Skeletal muscle satellite cell (primary cell): ENCODE results near the gene SSU72.
"Not testable (repeated sequence)": the region's sequence is repeated elsewhere in the genome, so short reads cannot be mapped to it uniquely, and the experiment has no call there.

ENCODE experiments used
- H3K27me3 ChIP-seq: 2 replicates; pipeline ENCODE4 v1.7.0; 2013; ENCODE audit warnings: low read length; ENCODE audit not compliant: control insufficient read depth, insufficient read depth
- H3K36me3 ChIP-seq: 2 replicates; pipeline ENCODE4 v1.7.0; 2013; ENCODE audit warnings: mild to moderate bottlenecking, control low read depth, low read length; ENCODE audit not compliant: insufficient read depth
- H3K4me1 ChIP-seq: 2 replicates; pipeline ENCODE4 v1.7.0; 2013; ENCODE audit warnings: low read length; ENCODE audit not compliant: control insufficient read depth, insufficient read depth
- H3K4me2 ChIP-seq: 2 replicates; pipeline ENCODE4 v1.7.0; 2013; ENCODE audit warnings: mild to moderate bottlenecking, low read length
- H3K4me3 ChIP-seq: 2 replicates; pipeline ENCODE4 v1.7.0; 2013; ENCODE audit warnings: low read length
- H3K9ac ChIP-seq: 2 replicates; pipeline ENCODE4 v1.7.0; 2013; ENCODE audit warnings: mild to moderate bottlenecking, low read depth, low read length, moderate library complexity
- H3K9me3 ChIP-seq: replicated peaks from 2 replicates; pipeline ENCODE4 v1.7.0; 2013; ENCODE audit warnings: mild to moderate bottlenecking, control low read depth, low read length

The SSU72 gene

DNA sequence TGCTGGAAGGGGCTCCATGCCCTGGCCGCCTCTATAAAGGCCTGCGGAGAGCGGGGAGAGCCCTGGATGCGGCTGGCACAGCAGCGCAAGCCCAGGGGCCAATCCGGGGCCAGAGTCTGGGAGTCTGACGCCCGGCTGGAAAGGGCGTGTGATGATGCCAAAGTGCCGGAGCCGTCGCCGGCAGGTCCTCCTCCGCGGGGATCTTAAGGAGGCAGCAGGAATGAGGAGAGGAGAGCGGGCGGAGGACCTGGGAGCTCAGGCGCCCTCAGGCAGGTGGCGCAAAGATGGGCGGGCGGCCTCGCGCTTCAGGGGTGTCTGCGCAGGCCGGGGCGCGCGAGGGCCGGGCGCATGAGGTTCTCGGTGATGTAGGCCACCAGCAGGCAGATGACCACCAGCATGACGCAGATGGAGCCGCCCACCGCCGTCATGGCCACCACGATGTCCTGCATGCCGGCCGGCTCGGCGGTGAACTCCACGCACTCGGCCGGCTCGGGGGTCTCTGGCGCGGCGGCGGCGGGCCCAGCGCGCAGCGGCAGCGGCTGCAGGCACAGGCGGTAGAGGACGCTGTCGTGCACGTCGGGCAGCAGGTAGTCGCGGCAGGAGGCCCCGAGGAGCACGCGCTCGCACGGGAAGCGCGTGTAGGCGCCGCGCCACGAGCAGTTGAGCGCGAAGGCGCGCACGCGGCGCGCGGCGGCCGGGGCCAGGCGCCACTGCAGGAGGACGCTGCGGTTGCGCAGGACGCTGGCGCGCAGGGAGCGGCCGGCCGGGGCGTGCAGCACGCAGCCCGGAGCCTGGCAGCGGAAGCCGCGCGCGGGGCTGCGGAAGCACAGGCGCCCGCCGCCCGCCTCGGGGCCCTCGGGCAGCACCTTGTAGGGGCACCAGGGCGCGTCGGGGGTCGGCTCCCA is 24.6 kb upstream of the SSU72 start:
- peaks cover 75% of the 10 kb centered on the region for H3K27me3 ChIP-seq
- peaks cover 8% of the 10 kb centered on the region for H3K4me1 ChIP-seq
- peak overlapping the region; percentile 57 for H3K4me3 ChIP-seq

DNA sequence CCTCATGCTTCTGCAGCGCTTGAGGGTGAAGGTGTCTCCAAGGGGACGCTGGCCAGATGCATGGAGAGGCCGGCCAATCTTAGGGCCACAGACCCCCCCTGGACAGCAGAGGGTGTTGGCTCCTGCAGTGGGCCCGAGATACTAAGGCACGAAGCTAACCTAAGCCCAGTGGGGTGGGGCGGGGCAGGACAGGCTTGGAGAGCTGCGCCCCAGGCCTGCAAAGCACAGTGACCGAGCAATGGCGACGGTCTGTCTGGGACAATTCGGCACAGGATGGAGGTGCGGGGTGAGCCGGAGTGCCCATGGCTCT is 24.0 kb upstream of the SSU72 start:
- no peaks in the 10 kb centered on the region for H3K36me3 ChIP-seq
- peaks cover 8% of the 10 kb centered on the region for H3K4me1 ChIP-seq
- no peaks in the 10 kb centered on the region for H3K9me3 ChIP-seq
- no peak overlapping the region for H3K4me3 ChIP-seq
- no peak overlapping the region for H3K4me2 ChIP-seq
- H3K9ac ChIP-seq: no peak overlapping the region
- H3K27me3 ChIP-seq: peaks cover 73% of the 10 kb centered on the region

More for the DNA sequence above, 24.6 kb upstream of the SSU72 start:
- H3K36me3 ChIP-seq: no peaks in the 10 kb centered on the region
- no peaks in the 10 kb centered on the region for H3K9me3 ChIP-seq
- no peak overlapping the region for H3K9ac ChIP-seq
- peak overlapping the region; percentile 70 for H3K4me2 ChIP-seq

DNA sequence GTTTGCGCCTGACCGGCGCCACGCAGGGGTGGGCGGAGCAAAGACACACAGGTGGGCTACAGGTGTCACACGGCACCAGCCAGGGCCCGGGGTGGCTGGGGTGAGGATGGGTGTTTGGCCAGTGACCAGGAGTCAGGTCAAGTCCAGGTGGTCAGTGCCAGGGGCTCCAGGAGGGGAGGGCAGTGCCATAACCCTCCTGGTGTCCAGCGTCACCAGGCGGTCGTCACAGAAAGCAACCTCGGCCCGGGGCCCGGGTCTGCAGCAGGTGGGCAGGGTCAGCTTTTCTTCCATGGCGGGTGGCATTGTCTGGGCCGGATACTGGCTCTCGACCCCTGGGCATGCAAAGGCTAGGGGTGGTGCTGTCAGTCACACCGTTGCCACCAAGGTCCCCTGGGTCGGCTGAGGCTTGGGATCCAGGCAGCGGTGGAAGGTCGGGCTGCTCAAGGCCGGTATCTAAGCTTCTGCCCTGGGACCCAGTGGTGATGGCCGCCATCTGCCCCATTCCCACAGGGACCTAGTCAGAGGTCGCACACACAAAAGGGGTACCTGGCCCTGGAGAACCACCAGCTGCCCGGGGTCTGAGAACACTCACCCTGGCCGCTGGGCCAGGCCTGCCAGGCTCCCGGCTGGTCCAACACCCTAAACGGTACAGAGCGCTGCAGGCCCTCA is 23.5 kb upstream of the SSU72 start:
- H3K4me1 ChIP-seq: peaks cover 8% of the 10 kb centered on the region
- H3K9me3 ChIP-seq: no peaks in the 10 kb centered on the region

DNA sequence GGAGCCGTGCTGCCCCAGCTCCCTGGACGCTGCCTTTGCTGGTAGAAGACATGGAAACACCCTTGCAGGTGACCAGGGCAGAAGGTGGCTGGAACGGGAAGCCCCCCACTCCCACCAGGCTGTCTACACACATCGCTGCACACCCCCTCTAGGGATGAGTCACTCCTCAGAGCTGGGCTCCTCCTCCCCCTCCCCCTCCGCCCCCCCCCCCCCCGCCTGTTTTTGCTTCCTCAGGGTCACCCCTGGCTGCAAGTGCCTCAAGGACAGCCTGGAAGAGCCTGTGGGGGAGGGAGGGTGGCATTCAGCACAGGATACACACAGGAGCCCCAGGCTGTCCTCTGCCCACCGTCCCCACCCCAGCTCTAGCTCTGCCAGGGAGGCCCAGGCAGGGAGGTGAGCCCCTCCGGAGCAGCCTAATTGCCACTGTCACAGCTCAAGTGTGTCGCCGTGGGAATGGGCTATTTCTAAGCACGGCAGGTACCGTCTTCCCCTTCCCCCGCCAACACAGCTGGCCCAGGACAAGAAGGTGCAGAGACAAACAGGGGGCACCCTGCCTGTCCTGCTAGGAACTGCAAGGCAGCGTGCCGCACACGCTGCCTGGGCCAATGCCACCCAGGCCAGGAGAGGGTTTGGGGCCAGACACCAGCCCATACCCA is 22.7 kb upstream of the SSU72 start:
- Histone ChIP-seq H3K9ac (no peak overlapping the region), H3K4me2 (no peak overlapping the region)

More for the DNA sequence above, 23.5 kb upstream of the SSU72 start:
- Histone ChIP-seq H3K4me3 (no peak overlapping the region), H3K9ac (no peak overlapping the region), H3K27me3 (peaks cover 68% of the 10 kb centered on the region), H3K36me3 (no peaks in the 10 kb centered on the region), H3K4me2 (no peak overlapping the region)

DNA sequence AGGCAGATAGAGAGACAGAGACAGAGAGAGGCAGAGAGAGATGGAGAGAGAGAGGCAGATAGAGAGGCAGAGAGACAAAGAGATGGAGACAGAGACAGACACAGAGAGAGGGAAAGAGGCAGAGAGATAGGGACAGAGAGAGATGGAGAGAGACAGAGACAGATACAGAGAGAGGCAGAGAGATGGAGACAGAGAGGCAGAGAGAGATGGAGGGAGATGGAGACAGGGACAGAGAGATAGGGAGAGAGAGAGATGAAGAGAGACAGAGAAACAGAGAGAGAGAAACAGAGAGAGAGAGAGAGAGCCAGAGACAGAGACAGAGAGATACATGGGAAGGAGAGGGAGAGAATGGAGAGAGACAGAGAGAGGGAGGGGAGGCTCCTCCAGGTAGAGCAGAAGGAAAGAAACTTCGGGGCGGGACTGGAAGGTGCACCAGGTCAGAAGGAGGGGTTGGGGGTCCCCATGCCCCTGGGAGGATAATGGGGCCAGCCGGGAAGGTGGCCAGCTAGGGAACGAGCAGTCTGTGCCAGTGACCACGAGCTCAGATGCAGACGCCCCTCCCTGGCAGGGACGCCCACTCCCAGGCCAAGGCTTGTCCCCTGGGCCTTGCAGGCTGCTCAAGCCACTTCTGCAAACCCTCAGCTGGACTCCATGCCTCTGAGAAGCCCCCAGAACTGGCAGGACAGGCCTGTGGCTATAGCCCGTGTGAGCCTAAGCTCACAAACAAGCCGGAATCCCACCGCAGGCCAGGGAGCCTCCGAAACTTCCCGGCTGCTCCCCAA is 22.0 kb upstream of the SSU72 start:
- Histone ChIP-seq H3K9me3 (no peaks in the 10 kb centered on the region), H3K4me1 (peaks cover 8% of the 10 kb centered on the region), H3K4me2 (no peak overlapping the region), H3K9ac (no peak overlapping the region), H3K36me3 (no peaks in the 10 kb centered on the region), H3K4me3 (no peak overlapping the region), H3K27me3 (peaks cover 58% of the 10 kb centered on the region)

More for the DNA sequence above, 22.7 kb upstream of the SSU72 start:
- Histone ChIP-seq H3K4me1 (peaks cover 8% of the 10 kb centered on the region), H3K4me3 (no peak overlapping the region), H3K36me3 (no peaks in the 10 kb centered on the region), H3K9me3 (no peaks in the 10 kb centered on the region), H3K27me3 (peaks cover 64% of the 10 kb centered on the region)

DNA sequence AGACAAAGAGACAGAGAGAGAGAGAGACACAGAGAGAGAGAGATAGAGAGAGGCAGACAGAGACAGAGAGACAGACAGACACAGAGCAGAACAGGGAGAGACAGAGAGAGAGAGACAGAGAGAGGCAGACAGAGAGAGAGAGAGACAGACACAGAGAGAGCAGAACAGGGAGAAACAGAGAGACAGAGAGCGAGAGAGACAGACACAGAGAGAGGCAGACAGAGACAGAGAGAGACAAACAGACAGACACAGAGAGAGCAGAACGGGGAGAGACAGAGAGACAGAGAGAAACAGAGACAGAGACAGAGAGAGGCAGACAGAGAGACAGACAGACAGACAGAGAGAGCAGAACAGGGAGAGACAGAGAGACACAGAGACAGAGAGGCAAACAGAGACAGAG is 20.7 kb upstream of the SSU72 start:
- H3K27me3 ChIP-seq: peaks cover 46% of the 10 kb centered on the region
- not testable (repeated sequence) for H3K4me1 ChIP-seq, H3K4me3 ChIP-seq, H3K9ac ChIP-seq, H3K4me2 ChIP-seq, H3K36me3 ChIP-seq, H3K9me3 ChIP-seq

DNA sequence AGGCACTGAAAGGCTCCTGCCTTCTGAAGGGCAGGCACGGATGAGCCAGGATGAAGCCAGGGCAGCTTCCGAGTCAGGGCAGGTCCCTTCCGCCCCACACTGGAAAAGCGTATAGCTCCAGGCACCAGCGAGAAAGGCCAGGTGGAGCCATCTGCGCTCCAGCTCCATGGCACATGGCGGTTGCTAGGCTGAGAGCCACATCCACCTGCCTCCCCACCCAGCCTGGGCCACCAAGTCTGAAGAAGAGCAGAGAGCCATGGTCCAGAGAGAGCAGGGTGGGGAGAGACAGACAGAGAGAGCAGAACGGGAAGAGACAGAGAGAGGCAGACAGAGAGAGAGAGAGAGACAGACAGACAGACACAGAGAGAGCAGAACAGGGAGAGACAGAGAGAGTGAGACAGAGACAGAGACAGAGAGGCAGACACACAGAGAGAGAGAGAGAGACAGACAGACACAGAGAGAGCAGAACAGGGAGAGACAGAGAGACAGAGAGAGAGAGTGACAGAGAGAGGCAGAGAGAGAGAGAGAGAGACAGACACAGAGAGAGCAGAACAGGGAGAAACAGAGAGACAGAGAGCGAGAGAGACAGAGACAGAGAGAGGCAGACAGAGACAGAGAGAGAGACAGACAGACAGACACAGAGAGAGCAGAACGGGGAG is 20.1 kb upstream of the SSU72 start:
- no peaks in the 10 kb centered on the region for H3K9me3 ChIP-seq
- no peak overlapping the region for H3K4me3 ChIP-seq
- no peak overlapping the region for H3K4me2 ChIP-seq
- H3K4me1 ChIP-seq: peaks cover 9% of the 10 kb centered on the region
- no peak overlapping the region for H3K9ac ChIP-seq
- no peaks in the 10 kb centered on the region for H3K36me3 ChIP-seq
- H3K27me3 ChIP-seq: peaks cover 45% of the 10 kb centered on the region

DNA sequence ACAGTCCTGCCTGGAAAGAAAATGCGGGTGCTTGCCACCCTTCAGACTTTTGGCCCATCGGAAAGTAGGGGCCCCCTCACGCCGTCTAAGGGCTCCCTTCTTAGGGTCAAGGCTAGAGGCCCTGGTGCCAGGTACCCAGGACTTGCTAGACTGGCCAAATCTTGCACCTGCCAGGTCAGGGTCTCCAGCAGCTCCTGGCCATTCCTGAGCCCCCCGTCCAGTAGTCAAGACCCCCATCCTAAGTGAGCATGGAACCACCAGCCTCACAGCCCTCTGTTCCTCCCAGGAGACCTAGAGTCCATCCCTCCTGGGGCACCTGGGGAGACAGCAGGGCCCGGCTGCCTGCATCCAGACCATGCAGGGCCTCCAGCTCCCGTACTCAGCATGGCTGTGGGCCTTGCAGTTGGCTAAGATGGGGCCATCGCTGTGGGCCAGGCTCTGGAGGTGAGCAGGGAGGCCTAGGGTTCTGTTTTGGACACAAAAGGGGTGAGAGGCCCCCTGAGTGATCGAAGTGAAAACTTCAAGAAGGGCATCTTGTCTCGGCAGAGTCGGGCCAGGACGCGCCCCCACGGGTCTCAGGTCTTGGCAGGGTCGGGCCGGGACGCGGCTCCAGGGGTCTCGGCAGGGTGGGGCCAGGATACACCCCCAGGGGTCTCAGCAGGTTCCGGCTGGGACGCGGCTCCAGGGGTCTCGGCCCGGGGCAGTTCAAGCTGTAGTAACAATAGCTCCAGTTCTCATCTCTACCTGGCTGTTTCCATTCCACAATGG is 19.4 kb upstream of the SSU72 start:
- Histone ChIP-seq H3K9ac (no peak overlapping the region), H3K9me3 (no peaks in the 10 kb centered on the region), H3K4me3 (no peak overlapping the region), H3K4me2 (no peak overlapping the region), H3K36me3 (no peaks in the 10 kb centered on the region), H3K4me1 (peaks cover 9% of the 10 kb centered on the region), H3K27me3 (peaks cover 40% of the 10 kb centered on the region)

DNA sequence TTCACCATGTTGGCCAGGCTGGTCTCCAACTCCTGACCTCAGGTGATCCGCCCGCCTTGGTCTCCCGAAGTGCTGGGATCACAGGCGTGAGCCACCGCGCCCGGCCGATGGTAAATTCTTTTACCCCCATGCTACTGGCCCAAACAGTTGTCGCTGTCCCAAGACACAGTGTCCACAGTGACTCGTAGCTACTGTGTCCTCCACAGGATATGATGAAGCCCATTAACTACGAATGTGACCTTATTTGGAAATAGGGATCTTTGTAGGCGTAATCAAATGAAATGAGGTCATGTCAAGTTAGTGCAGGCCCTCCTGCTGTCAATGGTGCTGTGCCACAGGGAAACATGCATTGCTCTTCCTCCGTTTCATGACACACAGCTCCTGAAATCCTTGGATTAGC is 16.8 kb upstream of the SSU72 start:
- Histone ChIP-seq H3K4me2 (no peak overlapping the region), H3K4me1 (peaks cover 3% of the 10 kb centered on the region), H3K36me3 (no peaks in the 10 kb centered on the region), H3K27me3 (peaks cover 16% of the 10 kb centered on the region), H3K4me3 (no peak overlapping the region), H3K9ac (no peak overlapping the region), H3K9me3 (no peaks in the 10 kb centered on the region)

DNA sequence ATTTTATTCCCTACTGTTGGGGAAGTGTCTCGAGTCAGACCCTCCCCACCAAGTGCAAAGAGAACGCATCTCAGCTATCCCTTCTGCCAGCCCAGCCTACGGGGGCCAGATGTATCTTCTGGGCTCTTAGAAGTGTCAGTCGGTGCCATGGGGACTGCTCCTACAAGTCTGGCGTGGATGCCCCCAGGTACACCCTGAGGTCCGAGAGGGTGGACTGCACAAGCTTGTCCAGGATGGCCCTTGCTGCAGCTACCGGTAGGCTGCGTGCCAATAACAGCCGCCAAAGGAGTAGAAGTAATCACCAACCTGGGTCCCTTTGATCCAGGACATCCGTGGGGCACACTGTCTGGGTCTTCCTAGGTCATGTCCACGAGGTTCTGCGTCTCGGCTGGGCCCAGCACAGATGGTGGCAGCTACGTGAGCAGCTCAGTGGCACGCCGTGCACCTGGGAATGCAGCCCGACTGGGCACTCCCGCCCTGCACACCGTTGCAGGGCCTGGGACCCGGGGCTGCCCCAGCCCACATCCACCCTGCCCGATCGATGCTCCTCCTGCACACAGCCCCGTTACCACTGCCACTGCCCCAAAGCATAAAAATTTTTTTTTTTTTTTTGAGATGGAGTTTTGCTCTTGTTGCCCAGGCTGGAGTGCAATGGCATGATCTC is 8.8 kb upstream of the SSU72 start:
- Histone ChIP-seq H3K9me3 (no peaks in the 10 kb centered on the region), H3K4me3 (no peak overlapping the region), H3K9ac (no peak overlapping the region), H3K36me3 (no peaks in the 10 kb centered on the region), H3K27me3 (peaks cover 35% of the 10 kb centered on the region), H3K4me1 (no peaks in the 10 kb centered on the region), H3K4me2 (no peak overlapping the region)
